Smooth muscle cell of the brain vasculature (primary cell): Measurements from ENCODE around the gene DENND2C.

Source experiments
- DNase-seq: peaks from one replicate; pipeline ENCODE4 v3.0.0-alpha.2; 2012; ENCODE audit warnings: low read depth, low spot score

Gene DENND2C

DNA sequence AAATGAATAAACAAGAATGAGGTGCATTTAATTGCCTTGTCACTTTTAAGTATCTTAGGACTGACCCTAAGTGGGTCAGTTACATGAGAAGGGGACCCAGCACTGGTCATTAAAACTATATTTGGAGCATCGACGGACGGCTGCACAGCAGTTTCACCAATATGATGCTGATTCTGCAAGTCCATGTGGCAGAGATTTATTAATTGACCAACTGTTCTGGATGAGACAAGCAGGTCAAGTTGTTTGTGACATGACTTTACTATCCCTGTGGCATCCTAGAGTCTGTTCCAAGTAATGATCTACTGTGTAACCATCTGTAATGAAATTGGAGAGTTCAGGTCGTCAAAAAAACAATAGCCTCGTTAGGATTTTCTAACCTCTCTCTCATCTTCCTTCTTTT, 16.0 kb upstream of the DENND2C start:
- DNase-seq, result no peak

DNA sequence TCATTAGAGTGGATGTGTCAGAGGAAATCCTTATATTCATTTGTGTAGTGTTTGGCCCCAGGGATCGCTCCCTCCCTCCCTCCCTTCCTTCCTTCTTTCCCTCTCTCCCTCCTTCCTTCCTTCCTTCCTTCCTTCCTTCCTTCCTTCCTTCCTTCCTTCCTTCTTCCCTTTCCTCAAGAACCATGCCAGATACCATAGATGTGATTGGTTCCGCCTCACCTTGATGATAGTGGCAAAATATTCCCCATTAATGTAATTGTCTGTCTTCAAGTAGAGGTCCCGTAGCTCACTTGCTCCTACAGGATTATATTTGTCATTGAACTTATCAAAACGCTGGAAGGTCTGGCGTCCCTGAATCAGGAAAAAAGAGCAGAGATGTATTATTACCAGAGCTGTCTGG, 7.8 kb upstream of the DENND2C start:
- DNase-seq, result no peak

DNA sequence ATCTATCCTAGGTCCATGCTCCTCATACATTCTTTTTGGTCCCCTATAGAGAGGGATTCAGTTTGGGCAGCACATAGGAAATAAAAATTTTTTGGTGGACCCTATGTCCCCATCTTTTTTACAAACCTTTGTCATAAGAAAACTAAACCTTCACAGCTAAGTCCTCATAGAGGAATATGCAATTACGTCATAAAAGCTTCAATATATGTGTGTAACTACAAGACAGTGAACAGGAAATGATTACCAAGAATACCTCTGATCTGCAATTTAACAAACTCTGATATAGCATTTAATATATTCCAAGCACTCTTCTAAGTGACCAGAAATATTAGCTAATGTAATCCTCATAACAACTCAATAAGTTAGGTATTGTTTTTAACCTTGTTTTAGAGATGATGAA, 6.3 kb upstream of the DENND2C start:
- DNase-seq, result no peak

DNA sequence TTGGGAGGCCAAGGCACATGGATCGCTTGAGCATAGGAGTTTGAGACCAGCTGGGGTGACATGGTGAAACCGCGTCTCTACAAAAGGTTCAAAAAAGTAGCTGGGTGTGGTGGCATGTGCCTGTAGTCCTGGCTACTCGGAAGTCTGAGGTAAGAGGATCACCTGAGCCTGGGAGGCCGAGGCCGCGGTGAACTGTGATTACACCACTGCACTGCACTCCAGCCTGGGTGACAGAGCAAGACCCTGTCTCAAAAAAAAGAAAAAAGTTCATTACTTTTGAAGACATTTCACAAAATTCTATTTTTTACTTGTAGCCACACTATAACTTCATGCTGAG, 2.1 kb upstream of the DENND2C start:
- DNase-seq, result no peak

DNA sequence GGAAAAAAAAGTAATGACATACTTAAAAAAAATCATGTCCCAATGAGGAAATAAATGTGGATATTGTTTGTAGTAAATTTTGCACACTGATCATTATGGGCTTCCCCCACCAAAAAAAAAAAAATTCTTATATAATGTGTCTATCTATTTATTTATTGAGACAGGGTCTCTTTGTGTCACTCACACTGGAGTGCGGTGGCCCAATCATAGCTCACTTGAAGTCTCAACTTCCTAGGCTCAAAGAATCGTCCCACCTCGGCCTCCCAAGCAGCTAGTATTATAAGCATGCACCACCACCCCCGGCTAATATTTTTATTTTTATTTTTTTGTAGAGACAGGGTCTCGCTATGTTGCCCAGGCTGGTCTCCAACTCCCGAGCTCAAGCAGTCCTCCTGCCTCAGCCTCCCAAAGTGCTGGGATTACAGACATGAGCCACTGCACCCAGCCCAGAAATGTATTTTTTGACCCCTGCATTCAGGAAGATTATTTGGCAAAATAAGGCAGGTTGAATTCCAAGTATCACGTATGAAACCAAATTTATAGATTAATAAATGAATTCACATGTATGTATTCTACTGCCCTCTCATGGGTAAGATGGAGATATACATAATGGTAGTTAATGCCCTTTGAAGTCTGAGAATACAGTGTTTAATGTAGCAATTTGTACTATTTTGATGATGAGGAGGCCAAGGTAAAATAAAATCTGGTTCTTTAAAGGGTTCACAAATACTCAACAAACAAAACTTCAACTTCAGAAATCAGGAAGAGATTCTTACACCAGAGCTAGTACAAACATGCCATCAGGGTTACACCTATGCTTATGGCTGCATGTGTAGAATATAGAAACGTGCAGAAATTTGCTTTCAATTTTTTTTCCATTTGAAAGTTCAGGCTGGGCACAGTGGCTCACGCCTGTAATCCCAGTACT, 1.4 kb upstream of the DENND2C start:
- no peak for DNase-seq

DNA sequence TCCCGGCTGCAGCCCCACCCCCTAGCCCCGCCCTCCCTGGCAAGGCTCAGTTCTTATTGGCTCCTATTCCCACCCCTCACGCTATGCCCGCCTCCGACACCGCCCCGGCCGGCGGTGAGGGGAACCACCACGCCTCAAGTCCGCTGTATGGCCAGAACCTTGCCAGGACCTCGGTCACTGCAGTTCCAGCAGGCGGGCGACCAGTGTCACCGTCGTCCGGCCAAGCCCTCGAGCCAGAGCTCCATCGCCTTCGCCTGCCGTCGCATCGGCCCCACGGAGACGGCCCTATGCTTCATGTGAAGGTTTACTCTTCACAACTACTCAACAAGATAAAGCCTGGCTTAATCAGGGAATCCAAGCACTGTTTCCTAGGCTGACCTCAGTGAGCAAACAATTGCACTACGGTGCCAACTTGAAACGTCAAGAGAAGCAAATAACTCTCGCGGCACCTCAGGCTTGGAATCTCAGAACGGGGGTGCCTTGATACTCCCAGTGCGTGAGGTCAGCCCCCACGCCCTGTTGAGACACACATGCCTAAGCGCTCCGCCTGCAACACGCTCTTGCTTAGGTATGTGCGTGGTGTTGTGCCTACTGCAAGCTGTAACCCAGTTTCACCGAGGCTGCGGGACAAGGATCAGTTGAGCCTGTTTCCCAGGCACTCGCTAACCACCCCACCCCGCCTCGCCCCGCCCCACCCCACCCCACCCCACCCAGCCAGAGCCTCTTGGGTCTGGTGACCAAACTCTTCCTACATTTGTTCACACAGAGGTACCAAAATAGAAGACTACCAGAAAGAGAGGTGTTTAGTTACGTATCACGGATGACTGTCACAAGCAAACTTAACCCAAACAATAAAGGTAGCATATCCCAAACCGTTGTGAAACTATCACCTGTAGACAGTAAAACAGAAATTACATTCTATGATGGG, 498 bp upstream of the DENND2C start:
- peak; percentile 64 for DNase-seq

DNA sequence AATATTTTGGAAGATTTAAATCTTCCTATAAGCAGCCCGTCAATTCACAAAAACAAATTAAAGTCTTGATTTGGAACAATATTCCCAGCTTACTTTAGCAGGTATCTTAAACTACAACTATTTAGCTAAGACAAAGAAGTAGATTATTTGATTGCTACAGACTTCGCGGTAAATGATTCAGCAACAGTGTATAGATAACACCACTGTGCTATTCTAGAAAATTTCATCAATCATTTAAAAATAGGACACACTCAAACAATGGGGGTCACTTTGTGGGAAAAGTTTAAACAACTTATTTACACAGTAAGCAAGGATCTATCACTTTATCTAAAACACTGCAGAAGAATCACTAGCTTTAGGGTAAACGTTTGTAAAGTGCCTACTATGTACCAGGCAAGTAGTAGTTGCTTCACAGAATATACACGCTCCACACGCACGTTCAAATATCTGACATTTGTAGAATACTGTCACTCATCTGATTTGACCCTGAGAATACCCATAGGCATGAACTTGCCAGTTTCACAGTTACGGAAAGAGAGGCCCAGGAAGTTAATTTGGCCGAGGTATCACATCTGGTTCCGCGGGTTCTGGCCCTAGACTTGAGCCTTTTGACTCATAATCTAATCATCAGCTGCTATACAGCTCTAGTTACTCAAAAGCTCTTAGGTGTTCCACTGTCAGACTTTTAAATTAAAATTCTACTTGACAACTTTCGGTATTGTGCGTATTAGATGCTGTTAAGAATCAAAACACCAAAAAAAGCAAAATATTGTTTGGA, 876 bp downstream of the DENND2C start:
- no peak for DNase-seq

DNA sequence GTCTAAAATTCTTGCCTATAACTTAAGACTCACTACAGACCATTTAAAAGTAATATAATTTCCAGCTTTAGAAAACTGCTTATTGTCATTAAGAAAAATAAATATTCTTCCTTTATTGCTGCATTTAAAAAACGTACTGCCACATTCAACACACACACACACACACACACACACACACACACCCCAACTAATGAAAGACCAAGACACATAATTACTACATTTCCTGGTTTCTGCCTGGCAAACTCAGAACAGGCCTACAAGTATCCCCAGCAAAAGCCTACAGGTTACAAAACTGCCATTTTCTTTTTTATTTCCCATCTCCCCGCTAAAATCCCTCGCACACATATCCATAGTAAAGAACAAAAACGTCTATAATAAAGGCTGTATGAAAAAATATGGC, 1.5 kb downstream of the DENND2C start:
- DNase-seq, result no peak

DNA sequence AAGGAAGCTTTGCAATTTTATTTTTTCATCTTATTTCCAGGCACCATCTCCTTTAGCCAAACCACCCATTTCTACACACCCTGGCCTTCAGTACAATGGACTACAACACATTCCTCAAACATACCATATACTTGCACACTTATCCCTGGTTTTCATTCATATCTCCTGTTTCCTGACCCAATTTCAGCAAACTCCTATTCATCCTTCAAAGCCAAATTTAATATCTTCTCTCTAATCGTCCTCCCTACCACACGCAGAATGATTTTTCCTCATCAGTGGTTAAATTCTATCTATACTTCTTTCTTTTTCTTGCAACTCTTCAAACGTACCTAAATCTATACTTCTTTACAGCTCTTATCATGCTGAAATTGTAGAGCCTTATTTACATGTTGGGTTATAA, 2.9 kb downstream of the DENND2C start:
- no peak for DNase-seq

DNA sequence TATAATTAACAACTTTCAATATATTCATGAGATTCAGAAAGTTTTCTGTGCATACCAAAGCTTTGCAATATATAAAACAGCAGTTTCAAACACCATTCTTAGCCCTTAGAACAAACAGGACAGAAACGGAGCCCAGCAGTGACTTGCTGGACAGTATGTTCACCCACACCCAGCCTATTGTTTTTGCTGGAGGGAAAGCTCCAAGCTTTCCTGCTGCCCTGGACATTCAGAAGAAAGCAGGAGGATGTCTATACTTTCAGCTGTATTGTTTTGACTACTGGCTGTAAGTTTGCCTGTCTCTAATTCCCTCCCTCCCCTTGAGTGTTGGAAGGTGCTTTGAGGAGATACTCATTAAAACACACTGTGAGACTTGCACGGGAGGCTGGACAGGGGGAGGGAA, 9.6 kb downstream of the DENND2C start:
- no peak for DNase-seq

DNA sequence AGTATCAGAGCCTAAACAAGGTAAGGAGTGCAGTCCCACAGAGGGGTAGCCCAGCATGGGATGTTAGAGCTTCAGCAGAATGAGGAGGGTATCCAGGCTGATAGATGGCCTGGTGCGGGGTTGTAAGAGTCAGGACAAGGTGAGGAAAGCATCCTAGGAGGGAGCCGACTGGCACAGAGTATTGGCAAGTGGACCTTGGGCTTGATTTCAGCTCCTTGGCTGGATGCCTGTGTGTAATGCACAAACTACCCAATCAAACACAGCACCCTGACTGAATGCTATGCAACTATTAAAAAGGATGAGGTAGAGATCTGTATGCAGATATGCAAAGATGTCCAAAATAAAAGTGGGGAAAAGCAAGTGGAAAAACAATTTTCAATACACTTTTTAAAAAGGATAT, 18.0 kb downstream of the DENND2C start:
- DNase-seq, result no peak

DNA sequence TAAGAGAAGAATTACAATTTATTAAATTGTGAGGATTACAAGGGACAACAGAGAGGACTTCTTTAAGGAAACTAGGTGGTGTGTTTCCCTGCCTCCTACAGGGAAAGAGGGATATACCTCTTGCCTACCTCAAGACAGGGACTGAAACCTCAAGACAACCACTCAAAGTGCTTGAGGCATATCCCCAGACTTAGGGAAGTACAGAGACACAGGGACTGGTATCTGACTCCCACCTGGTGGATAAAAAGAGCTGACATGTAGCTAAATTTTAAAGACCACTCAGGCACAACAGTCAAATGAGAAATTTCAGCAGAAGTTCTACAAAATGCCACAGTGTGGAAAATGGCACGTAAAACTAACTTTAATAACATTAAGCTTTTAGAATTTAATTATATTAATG, 21.3 kb downstream of the DENND2C start:
- no peak for DNase-seq

DNA sequence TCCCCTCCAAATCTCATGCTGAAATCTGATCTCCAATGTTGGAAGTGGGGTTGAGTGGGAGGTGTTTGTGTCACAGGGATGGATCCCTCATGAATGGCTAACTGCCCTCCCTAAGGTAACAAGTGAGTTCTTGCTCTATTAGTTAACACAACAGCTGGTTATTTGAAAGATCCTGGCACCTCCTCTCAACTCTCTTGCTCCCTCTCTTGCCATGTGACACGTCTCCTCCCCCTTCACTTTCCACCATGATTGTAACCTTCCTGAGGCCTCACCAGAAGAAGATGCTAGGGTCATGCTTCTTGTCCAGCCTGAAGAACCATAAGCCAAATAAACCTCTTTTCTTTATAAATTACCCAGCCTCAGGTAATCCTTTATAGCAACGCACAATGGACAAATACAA, 28.5 kb downstream of the DENND2C start:
- DNase-seq, result no peak

DNA sequence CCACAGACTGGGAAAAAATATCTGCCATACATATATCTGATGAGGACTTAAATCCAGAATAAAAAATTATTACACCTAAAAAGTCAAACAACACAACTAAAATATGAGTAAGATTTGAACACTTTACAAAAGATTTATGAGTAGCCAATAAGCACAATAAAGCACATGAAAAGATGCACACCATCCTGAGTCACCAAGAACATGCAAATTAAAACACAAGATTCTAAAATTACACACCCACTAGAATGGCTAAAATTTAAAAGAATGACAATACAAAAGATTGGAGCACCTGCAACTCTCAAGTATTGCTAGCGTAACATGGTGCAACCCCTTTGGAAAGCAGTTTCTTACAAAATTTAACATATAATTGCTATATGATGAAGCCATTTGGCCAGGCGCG, 30.9 kb downstream of the DENND2C start:
- no peak for DNase-seq

DNA sequence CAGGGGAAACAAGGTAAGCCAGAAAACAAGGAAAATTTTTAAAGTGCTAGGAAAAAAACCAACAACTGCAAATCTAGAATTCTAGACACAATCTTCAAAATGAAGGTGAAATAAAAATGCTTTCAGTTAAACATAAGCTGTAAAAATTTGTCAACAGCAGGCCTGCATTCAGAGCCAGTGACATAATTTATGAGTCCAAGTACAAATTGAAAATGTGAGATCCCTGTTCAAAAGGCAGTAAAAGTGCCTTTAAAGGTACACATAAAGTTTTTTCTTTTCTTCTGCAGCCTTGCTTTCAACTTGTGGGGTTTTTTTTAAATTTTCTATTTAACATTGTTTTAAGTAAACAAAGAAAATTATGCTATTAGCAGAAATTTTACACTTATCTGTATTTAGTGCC, 37.4 kb downstream of the DENND2C start:
- DNase-seq, result no peak

DNA sequence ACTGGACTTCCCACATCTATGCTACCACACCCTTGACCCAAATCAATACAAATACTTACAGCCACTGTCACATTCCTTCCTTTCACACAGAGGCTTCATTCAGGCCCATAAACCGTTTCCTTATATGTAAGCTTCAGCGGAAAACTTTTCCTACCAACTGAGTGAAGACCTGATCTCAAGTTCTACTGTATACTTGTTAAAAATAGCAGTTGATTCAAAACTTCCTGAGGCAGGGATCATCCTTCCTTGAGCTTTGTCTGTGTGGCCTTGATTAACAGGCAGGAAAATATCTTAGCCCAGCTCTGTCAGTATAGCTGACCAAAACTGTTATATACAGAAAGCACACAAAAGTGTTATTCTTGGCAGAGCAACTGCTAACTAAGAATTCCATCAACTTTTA, 42.7 kb downstream of the DENND2C start:
- no peak for DNase-seq

DNA sequence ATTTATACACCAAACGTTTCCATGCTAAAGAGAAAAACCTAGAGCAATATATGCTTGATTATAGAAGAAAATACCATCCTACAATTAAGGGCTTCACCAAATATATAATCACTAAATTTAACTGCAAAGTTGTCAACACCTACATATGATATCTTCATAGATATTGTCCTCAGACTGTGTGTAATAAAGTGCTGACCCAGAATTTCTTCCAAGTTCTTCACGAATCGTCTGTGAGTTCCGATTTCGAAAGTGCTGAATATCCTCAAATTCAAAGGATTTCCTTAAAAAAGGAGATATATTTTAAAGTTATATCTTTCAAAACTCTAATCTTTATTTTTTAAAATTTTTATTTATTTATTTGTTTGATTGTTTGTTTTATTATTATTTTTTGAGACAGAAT, 46.5 kb downstream of the DENND2C start:
- DNase-seq, result no peak

DNA sequence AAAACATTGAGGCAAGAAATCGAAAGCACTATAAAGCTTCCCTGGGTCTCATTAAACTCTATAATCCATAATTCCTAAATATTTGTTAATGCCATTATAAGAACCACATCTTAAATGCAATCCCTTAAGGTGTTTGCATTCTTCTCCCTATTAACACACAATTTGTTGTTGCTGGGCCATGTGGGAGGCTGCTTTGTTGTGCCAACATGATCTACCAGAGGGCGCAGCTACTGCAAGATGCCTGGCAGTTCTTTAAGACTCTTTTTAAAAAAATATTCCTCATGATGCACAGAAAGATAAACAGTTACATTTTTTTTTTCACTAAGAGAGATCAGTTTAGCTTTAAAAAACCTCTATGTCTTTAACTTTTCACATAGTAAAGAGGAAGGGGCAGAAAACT, 49.4 kb downstream of the DENND2C start:
- no peak for DNase-seq

DNA sequence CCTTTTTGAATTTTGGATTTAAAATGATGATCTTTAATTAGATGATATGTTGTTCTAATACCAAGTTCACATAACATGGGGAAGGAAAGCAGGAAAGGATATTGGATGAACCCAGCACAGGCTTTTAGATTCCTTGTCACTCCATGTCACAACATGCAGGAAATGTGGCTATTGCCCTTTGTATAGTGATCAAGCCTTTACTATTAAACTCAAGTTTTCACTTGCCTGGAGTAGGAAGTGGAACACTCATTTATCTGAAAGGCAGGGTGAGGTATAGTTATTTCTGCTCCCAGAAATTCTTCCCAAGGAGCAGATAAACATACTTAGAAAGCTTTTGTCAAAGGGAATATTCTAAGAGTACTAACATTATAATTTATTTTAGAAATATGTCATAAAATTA, 51.2 kb downstream of the DENND2C start:
- DNase-seq, result no peak

DNA sequence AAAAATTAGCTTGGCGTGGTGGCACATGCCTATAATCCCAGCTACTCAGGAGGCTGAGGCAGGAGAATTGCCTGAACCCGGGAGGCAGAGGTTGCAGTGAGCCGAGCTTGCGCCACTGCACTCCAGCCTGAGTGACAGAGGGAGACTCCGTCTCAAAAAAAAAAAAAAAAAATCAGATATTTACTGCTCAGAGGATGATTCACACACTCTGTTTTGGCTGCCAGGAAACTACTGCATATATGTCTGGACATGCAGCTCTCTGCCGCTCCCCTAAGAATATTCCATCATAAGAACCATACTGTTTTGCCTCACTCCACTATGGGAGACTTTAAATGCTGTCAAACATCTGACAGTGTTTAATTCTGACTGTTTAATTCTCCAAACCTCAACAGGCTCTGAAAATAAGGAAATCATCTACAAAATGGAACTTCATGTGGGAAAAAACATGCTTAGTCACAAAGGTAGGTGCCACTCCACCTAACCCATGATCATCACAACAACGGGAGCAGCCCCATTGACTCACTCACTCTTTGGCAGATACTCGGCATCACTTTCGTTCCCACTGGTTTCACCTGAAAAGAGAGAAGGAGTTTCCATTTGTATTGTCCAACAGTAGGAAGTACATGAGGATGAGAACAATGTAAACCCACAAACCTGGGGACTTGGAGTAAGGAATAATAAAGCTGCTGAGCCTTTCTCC, 59.2 kb downstream of the DENND2C start:
- no peak for DNase-seq

DNA sequence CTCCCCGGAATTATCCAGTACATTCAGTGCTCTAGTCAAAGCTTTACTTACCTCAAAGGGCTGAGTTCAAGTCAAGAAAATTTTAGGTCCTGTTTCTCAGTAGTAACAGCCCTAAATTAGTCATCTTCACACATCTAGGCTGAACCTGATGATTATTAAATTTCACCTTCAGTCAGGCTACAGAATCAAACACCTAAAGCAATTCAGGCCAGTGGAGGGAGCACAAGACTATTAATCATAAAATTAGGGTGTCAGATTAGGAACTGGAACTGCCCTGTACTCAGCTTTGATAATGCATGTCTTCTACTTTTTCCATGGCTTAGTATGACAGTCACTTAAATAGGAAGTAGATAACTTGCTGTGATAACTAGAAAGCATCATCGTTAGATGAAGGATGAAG, 60.0 kb downstream of the DENND2C start:
- no peak for DNase-seq
